Measurements from ENCODE around the gene DDOST. TPM values are rescaled to one million over a fixed set of nuclear protein-coding genes. Genes with fewer than 3 reads are reported as not detected.

Gene DDOST
- polyA plus RNA-seq, 3 donors = 125 to 245 (median 241) TPM

DNA sequence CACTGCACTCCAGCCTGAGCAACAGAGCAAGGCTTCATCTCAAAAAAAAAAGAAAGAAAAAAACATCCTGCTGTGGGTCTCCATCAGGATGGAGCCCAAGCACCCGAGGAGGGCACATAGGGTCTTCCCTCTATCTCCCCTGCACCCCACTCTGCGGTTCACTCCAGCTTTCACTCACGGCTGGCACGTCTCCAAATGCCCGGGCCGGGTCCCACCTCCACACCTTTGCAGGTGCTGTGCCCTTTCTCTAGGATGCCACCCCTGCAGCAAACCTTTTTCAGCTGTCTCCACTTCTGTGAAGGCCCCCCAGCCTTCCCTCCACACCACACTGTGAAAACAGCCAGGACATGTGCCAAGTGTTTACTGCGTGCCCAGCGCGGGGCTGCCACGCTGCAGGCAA is 22.4 kb upstream of the DDOST start:
- Mint-ChIP-seq H3K36me3 (peaks cover 0 to 3% of the 10 kb centered on the region in 2 donors), H3K9me3 (no peaks in the 10 kb centered on the region), H3K27me3 (ENCODE audit: low read depth in 3 of 3) (peaks cover 0 to 1% (median 1%) of the 10 kb centered on the region in 3 donors), H3K4me3 (no peak overlapping the region), H3K4me1 (peaks cover 49% of the 10 kb centered on the region), H3K27ac (peak overlapping the region in 1 of 7 donors; percentile 15)
- Histone ChIP-seq H3K4me3 (replicated peaks in 1 of 3; ENCODE audit: low read depth in 2 of 3, low read length in 3 of 3) (no peak overlapping the region), H3K27ac (ENCODE audit: low read depth in 1 of 2, low read length in 2 of 2) (no peak overlapping the region), H3K36me3 (replicated peaks in 1 of 2; ENCODE audit: control insufficient read depth in 1 of 2, insufficient read depth in 2 of 2, low read length in 2 of 2) (no peaks in the 10 kb centered on the region), H3K27me3 (ENCODE audit: control insufficient read depth in 2 of 2, insufficient read depth in 2 of 2, low read length in 2 of 2) (no peaks in the 10 kb centered on the region), H2AFZ (ENCODE audit: insufficient read depth, low read depth, low read length, poor library complexity, severe bottlenecking) (peak overlapping the region; percentile 56), H3K4me2 (replicated peaks; ENCODE audit: extremely low read depth, low read length, poor library complexity, severe bottlenecking) (no peak overlapping the region), H3K9ac (ENCODE audit: insufficient read depth, low read length, poor library complexity, severe bottlenecking) (no peak overlapping the region), H4K20me1 (ENCODE audit: insufficient read depth, low read length) (no peaks in the 10 kb centered on the region), H3K9me3 (replicated peaks in 1 of 2; ENCODE audit: control insufficient read depth in 1 of 2, insufficient read depth in 1 of 2, low read length in 2 of 2) (no peaks in the 10 kb centered on the region), H3K79me2 (ENCODE audit: insufficient read depth, low read length) (peaks cover 6% of the 10 kb centered on the region), H3K4me1 (ENCODE audit: control insufficient read depth in 1 of 2, insufficient read depth in 2 of 2, low read length in 2 of 2) (peaks cover 40 to 46% of the 10 kb centered on the region in 2 donors)
- 96% methylated on average over 5 of the region's 10 CpGs for WGBS (ENCODE audit: insufficient coverage)
- no peak for DNase-seq
- intact Hi-C loops (cut with micrococcal nuclease) = no loop called here
- TF ChIP-seq CTCF (IDR thresholded peaks at IDR 0.05) = no peak

- H2AFZ ChIP-seq (ENCODE audit: insufficient read depth, low read depth, low read length, poor library complexity, severe bottlenecking) = peak overlapping the region; percentile 63
- Mint-ChIP-seq H3K27ac (peak overlapping the region in 1 of 7 donors; percentile 1), H3K4me3 (peak overlapping the region; percentile 56 to 77), H3K4me1 (peaks cover 53% of the 10 kb centered on the region), H3K9me3 (peaks cover 0 to 6% (median 2%) of the 10 kb centered on the region in 7 donors), H3K27me3 (ENCODE audit: low read depth in 3 of 3) (peaks cover 0 to 1% (median 1%) of the 10 kb centered on the region in 3 donors), H3K36me3 (peaks cover 1 to 7% of the 10 kb centered on the region in 2 donors)
- peak; percentile 39 to 55 (median 51) for DNase-seq
- H3K4me1 ChIP-seq (ENCODE audit: control insufficient read depth in 1 of 2, insufficient read depth in 2 of 2, low read length in 2 of 2) = peaks cover 44 to 49% of the 10 kb centered on the region in 2 donors
- H3K27ac ChIP-seq (ENCODE audit: low read depth in 1 of 2, low read length in 2 of 2) = no peak overlapping the region
- peaks cover 6% of the 10 kb centered on the region for H3K79me2 ChIP-seq (ENCODE audit: insufficient read depth, low read length)
- H3K27me3 ChIP-seq (ENCODE audit: control insufficient read depth in 2 of 2, insufficient read depth in 2 of 2, low read length in 2 of 2) = no peaks in the 10 kb centered on the region
- no peak for TF ChIP-seq CTCF (IDR thresholded peaks at IDR 0.05)
- H3K36me3 ChIP-seq (replicated peaks in 1 of 2; ENCODE audit: control insufficient read depth in 1 of 2, insufficient read depth in 2 of 2, low read length in 2 of 2) = no peaks in the 10 kb centered on the region
- WGBS (ENCODE audit: insufficient coverage) = 28% methylated on average over 23 of the region's 24 CpGs
- peak overlapping the region in 1 of 3 experiments; percentile 41 for H3K4me3 ChIP-seq (replicated peaks in 1 of 3; ENCODE audit: low read depth in 2 of 3, low read length in 3 of 3)
- H4K20me1 ChIP-seq (ENCODE audit: insufficient read depth, low read length) = no peaks in the 10 kb centered on the region
- intact Hi-C loops (cut with micrococcal nuclease) = no loop called here
- H3K9me3 ChIP-seq (replicated peaks in 1 of 2; ENCODE audit: control insufficient read depth in 1 of 2, insufficient read depth in 1 of 2, low read length in 2 of 2) = peaks cover 0 to 3% of the 10 kb centered on the region in 2 donors
- H3K9ac ChIP-seq (ENCODE audit: insufficient read depth, low read length, poor library complexity, severe bottlenecking) = peak overlapping the region; percentile 25
- H3K4me2 ChIP-seq (replicated peaks; ENCODE audit: extremely low read depth, low read length, poor library complexity, severe bottlenecking) = peak overlapping the region; percentile 43
Observed at GRCh38 chr1:20682571-20683236, 21.5 kb upstream of the DDOST start.

Measured in CD14-positive monocyte (primary cell).